ENCODE data around the gene CAV3. TPM values are rescaled to one million over a fixed set of nuclear protein-coding genes. Genes with fewer than 3 reads are reported as not detected.

CAV3 gene
- total RNA-seq, 1 experiment from 2014 or later, result not detected

DNA sequence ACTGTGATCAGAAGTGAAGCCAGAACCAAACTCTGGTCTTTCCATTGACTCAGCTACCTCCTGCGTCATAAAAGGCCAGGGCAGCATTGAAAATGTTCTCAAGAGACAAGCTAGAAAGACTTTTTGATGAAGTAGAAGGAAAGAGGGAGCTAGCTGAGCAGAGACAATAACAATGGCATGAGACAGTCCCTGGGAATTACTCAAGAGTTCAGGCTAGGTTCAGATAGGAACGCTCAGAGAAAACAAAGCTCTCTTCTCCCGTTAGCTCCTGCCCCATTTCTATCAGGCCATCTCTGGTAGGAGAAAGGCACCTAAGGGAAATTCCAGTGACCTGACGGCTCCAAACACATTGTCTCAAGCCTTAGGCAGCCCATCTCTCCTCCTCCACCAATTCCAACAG lies 42.8 kb downstream of the CAV3 start:
- H3K9me3 Mint-ChIP-seq (ENCODE audit: unreplicated experiment), result no peaks in the 10 kb centered on the region
- no peaks in the 10 kb centered on the region for H3K36me3 Mint-ChIP-seq (ENCODE audit: insufficient read depth, unreplicated experiment)
- POLR2A ChIA-PET, result no interaction called here
- H3K27me3 Mint-ChIP-seq (ENCODE audit: insufficient read depth, unreplicated experiment), result no peaks in the 10 kb centered on the region
- no peak overlapping the region for H3K4me3 Mint-ChIP-seq (ENCODE audit: unreplicated experiment)
- CTCF ChIA-PET, result no interaction called here
- no TSS peak for BruUV-seq (replicated peaks)
- H3K4me1 Mint-ChIP-seq (ENCODE audit: insufficient read depth, unreplicated experiment), result peaks cover 6% of the 10 kb centered on the region
- no peak for DNase-seq (ENCODE audit: unreplicated experiment)
- H3K27ac Mint-ChIP-seq (ENCODE audit: low read depth, unreplicated experiment), result no peak overlapping the region
- TF ChIP-seq, protein P1, sequence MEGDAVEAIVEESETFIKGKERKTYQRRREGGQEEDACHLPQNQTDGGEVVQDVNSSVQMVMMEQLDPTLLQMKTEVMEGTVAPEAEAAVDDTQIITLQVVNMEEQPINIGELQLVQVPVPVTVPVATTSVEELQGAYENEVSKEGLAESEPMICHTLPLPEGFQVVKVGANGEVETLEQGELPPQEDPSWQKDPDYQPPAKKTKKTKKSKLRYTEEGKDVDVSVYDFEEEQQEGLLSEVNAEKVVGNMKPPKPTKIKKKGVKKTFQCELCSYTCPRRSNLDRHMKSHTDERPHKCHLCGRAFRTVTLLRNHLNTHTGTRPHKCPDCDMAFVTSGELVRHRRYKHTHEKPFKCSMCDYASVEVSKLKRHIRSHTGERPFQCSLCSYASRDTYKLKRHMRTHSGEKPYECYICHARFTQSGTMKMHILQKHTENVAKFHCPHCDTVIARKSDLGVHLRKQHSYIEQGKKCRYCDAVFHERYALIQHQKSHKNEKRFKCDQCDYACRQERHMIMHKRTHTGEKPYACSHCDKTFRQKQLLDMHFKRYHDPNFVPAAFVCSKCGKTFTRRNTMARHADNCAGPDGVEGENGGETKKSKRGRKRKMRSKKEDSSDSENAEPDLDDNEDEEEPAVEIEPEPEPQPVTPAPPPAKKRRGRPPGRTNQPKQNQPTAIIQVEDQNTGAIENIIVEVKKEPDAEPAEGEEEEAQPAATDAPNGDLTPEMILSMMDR (IDR thresholded peaks at IDR 0.05; ENCODE audit: unreplicated experiment), result no peak
- intact Hi-C loops (cut with micrococcal nuclease), result loop anchor here (10.0 kb wide), 1 partner anchor 88 kb away; no protein-coding TSS in a partner anchor

DNA sequence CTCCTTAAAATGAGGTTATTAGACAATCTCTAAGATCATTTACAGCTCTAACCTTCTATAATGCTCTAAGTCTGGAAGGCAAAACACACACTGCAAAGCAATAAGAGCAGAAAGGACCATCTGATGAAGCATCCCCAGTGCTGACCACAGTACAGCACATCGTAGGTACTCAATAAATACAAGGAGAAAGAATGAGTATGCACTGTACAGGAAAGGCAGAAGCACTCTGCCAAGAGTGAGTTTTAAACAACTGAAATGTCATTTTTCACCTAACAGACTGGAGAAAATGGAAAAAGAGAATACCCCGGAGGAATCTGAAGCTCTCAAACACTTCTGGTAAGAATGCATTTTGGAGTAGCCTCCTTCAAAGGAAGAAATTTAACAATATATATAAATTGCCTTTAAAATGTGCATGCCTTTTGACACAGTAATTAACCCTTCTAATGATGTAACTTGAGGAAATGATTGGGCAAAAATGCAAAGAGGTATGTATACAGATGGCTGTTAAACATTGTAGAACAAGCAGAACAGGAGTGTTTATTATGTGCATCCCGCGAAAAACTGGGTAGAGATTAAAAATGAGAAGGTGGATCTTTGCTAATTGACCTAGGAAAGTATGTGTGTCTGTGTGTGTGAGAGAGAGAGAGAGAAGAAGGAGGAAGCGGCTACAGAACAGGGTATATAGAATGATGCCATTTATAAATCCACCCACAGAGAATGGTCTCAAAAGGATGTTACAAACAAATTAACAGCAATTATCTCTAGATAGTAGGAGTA lies 43.8 kb downstream of the CAV3 start:
- DNase-seq (ENCODE audit: unreplicated experiment), result no peak
- H3K27me3 Mint-ChIP-seq (ENCODE audit: insufficient read depth, unreplicated experiment), result no peaks in the 10 kb centered on the region
- peaks cover 6% of the 10 kb centered on the region for H3K4me1 Mint-ChIP-seq (ENCODE audit: insufficient read depth, unreplicated experiment)
- no peaks in the 10 kb centered on the region for H3K9me3 Mint-ChIP-seq (ENCODE audit: unreplicated experiment)
- intact Hi-C loops (cut with micrococcal nuclease), result loop anchor here (10.0 kb wide), 1 partner anchor 87 kb away; no protein-coding TSS in a partner anchor
- POLR2A ChIA-PET, result no interaction called here
- TF ChIP-seq, protein P1 (IDR thresholded peaks at IDR 0.05; ENCODE audit: unreplicated experiment), result no peak
- H3K36me3 Mint-ChIP-seq (ENCODE audit: insufficient read depth, unreplicated experiment), result no peaks in the 10 kb centered on the region
- CTCF ChIA-PET, result interaction anchor here (3.3 kb wide), 1 partner anchor 8 kb away, joined by 30 read pairs; the partner anchor contains the start of gene OXTR
- BruUV-seq (replicated peaks), result no TSS peak
- H3K4me3 Mint-ChIP-seq (ENCODE audit: unreplicated experiment), result no peak overlapping the region
- H3K27ac Mint-ChIP-seq (ENCODE audit: low read depth, unreplicated experiment), result no peak overlapping the region

DNA sequence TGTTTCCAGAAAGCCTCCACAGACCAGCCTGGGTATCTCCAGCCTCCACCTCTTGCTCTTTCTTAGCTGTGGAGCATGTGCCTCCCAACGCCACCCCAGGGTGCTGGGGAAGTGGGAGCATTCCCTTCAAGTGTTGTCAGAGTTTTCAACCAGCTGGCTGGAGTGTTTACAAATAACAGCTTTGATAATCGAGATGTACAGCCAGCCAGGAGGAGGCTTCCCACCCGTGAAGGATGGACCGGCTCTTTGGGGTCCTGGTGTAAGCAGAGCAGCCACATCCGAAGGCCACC lies 44.3 kb downstream of the CAV3 start:
- H3K9me3 Mint-ChIP-seq (ENCODE audit: unreplicated experiment), result no peaks in the 10 kb centered on the region
- BruUV-seq (replicated peaks), result no TSS peak
- peaks cover 6% of the 10 kb centered on the region for H3K4me1 Mint-ChIP-seq (ENCODE audit: insufficient read depth, unreplicated experiment)
- H3K36me3 Mint-ChIP-seq (ENCODE audit: insufficient read depth, unreplicated experiment), result no peaks in the 10 kb centered on the region
- TF ChIP-seq, protein P1 (IDR thresholded peaks at IDR 0.05; ENCODE audit: unreplicated experiment), result no peak
- no peak for DNase-seq (ENCODE audit: unreplicated experiment)
- H3K27me3 Mint-ChIP-seq (ENCODE audit: insufficient read depth, unreplicated experiment), result no peaks in the 10 kb centered on the region
- H3K4me3 Mint-ChIP-seq (ENCODE audit: unreplicated experiment), result no peak overlapping the region
- CTCF ChIA-PET, result interaction anchor here (3.3 kb wide), 1 partner anchor 9 kb away, joined by 30 read pairs; the partner anchor contains the start of gene OXTR
- intact Hi-C loops (cut with micrococcal nuclease), result loop anchor here (10.0 kb wide), 1 partner anchor 87 kb away; no protein-coding TSS in a partner anchor
- POLR2A ChIA-PET, result no interaction called here
- H3K27ac Mint-ChIP-seq (ENCODE audit: low read depth, unreplicated experiment), result no peak overlapping the region

DNA sequence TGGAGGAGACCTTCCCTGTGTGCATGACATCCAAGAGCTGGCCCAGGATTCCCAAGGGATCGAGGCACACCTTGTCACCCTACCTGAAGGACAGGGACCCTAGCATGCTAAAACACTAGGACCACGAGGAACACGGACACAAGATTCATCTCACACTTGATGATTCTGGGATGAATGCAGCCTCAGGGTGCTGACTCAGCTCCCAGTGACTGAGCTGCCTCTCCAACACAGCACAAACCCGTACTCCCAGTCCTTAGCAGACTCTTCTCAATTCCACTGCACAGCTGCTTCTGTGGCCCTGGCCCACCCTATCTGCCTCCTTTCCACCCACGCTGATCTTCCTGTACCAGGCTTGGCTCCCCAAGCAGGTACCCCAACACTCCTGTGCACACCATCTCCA lies 44.9 kb downstream of the CAV3 start:
- DNase-seq (ENCODE audit: unreplicated experiment), result no peak
- H3K4me3 Mint-ChIP-seq (ENCODE audit: unreplicated experiment), result no peak overlapping the region
- H3K27ac Mint-ChIP-seq (ENCODE audit: low read depth, unreplicated experiment), result no peak overlapping the region
- no peaks in the 10 kb centered on the region for H3K36me3 Mint-ChIP-seq (ENCODE audit: insufficient read depth, unreplicated experiment)
- no TSS peak for BruUV-seq (replicated peaks)
- ChIA-PET CTCF (interaction anchor here (3.3 kb wide), 1 partner anchor 9 kb away, joined by 30 read pairs; the partner anchor contains the start of gene OXTR), POLR2A (no interaction called here)
- H3K27me3 Mint-ChIP-seq (ENCODE audit: insufficient read depth, unreplicated experiment), result no peaks in the 10 kb centered on the region
- H3K9me3 Mint-ChIP-seq (ENCODE audit: unreplicated experiment), result no peaks in the 10 kb centered on the region
- intact Hi-C loops (cut with micrococcal nuclease), result loop anchor here (10.0 kb wide), 1 partner anchor 86 kb away; no protein-coding TSS in a partner anchor
- TF ChIP-seq, protein P1 (IDR thresholded peaks at IDR 0.05; ENCODE audit: unreplicated experiment), result no peak
- peaks cover 6% of the 10 kb centered on the region for H3K4me1 Mint-ChIP-seq (ENCODE audit: insufficient read depth, unreplicated experiment)
